HG02798 (cell line): ENCODE measurements around the gene PPP4R2.

Experiments used
- ATAC-seq: cut with Tn5 transposase; IDR thresholded peaks from one replicate; pipeline ENCODE4 v1.9.1; 2021; ENCODE audit warnings: mild to moderate bottlenecking; ENCODE audit not compliant: unreplicated experiment, poor library complexity

Gene PPP4R2, protein sequence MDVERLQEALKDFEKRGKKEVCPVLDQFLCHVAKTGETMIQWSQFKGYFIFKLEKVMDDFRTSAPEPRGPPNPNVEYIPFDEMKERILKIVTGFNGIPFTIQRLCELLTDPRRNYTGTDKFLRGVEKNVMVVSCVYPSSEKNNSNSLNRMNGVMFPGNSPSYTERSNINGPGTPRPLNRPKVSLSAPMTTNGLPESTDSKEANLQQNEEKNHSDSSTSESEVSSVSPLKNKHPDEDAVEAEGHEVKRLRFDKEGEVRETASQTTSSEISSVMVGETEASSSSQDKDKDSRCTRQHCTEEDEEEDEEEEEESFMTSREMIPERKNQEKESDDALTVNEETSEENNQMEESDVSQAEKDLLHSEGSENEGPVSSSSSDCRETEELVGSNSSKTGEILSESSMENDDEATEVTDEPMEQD

GRCh38 chr3:72996473-72997333, at the start of gene PPP4R2:
Gene PPP4R2, plus strand, starts transcription at chr3:72996811. Its CDS starts 227 bp downstream, at chr3:72997038.
- ATAC-seq: peak; percentile 95

- ATAC-seq: no peak
Observed at GRCh38 chr3:72947715-72948490, 48.7 kb upstream of the PPP4R2 start.

GRCh38 chr3:72949016-72949415, 47.6 kb upstream of the PPP4R2 start:
- no peak for ATAC-seq

DNA sequence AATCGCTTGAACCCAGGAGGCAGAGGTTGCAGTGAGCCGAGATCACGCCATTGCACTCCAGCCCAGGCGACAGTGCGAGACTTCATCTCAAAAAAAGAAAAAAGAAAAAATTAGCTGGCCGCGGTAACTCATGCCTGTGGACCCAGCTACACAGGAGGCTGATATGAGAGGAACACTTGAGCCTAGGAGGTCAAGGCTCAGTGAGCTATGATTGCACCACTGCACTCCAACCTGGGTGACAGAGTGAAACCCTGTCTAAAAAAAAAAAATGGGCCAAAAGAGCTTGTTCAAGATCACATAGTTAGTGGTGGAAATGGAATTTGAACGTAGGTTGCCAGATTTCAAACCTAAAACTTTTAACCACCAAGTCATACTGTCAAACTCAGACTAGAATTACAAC, 46.2 kb upstream of the PPP4R2 start:
- ATAC-seq: no peak

GRCh38 chr3:72950801-72951200, 45.8 kb upstream of the PPP4R2 start:
- no peak for ATAC-seq

DNA sequence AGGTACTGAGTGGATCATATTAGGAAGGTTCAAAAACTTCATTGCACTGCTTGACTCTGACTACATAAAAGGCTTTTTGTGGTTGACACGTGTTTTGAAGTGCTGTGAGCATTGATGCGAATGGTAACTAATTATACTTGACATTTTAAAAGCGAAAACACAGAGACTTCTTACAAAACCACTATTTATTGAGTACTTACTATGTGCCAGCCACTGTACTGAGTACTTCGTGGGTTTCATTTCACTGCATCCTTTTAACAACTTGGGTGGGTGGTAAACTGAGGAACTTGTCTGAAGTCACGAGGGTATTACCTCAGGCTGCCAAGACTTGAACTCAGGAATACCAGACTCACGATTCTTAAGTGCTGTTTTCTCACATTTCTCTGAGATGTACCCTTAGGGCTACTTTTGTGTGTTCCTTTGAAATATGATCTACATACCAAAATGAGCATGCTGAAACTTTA, 45.3 kb upstream of the PPP4R2 start:
- peak; percentile 62 for ATAC-seq

GRCh38 chr3:72953325-72953956, 43.2 kb upstream of the PPP4R2 start:
- ATAC-seq: no peak

GRCh38 chr3:72957297-72957696, 39.3 kb upstream of the PPP4R2 start:
- ATAC-seq: no peak

- no peak for ATAC-seq
Observed at GRCh38 chr3:72959336-72959735, 37.3 kb upstream of the PPP4R2 start.

DNA sequence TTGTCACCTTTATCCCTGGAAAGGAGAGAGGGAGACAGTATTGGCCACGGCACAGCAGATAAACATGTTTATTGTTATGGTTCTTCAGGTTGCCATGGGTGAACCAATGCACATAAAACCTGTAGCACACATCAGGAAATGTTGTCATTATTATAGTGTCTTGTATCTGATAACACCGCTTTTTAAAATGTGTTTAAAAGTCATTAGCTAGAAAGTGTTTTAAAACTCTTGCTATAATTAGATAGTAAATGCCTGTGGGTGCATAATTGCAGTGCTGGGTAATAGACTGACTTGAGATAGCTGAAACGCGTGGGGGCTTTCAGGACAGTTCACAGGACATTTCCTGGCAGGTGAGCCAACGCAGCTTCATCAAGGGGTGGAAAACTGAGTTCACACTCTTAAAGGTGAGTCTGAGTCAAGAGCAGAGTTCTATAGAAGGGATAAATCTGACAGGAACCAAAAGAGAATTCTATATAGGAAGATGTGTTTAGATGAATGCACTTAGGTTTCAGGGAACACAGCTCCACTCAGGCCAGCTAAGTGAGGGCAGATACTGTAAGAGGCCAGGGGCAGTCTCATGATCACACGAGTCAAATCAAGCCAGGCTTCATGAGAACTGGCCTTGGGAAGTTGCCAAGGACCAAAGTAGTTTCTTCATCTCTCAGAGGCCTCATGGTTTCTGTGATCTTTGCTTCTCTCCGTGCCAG, 35.6 kb upstream of the PPP4R2 start:
- ATAC-seq: no peak

DNA sequence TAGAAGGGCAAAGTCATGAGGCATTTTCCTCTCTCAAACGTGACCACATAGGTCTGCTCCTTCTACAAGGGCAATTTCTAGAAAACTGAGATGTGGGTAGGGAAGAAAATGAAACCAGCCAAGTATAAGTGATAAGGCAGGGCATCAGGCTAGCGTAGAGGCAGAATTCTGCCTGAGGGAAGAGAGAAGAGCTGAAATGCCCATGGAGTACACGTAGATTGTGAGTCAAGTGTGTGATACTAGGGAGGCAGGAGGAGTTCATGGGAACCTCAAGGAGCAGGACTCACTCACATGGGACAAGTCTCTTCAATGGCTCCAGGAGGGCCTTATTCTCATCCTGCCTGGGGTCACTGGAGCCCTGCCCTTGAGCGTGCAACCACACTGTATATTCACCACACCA, 34.9 kb upstream of the PPP4R2 start:
- no peak for ATAC-seq

DNA sequence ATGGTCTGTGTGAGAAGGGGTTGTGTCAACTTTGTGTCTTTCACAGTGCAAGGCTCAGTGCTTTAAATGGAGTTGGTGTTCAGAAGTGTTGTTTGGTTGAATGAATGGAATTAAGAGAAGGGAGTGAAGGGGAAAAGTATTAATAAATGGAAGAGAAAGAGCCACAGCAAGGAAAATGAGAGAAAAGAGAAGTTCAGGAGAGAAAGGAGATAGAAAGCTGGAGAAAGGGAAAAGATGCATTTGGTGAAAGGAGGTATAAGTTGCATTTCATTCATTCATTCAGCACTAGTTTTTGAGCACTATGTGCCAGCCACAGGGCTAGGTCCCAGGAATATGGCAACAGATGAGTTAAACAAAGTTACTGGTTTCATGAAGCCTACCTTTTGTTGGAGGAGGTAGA, 34.3 kb upstream of the PPP4R2 start:
- ATAC-seq: no peak

DNA sequence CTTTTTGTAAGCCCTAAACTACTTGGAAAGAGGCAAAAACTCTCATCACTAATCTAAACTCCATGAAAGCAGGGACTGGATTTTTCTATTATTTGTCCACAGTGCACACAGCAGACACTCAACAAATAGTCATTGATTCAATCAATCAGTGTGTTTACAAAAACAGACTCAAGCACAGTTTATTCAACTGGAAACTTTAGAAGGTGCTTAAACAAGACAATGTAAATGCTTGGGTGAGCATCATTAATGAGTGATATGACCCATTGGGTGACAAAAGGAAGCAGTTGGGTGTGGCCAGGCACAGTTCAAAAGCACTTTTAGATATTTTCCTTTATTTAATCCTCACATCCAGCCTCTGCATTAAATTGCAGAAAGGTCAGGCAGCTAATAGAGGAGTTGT, 32.0 kb upstream of the PPP4R2 start:
- no peak for ATAC-seq

- no peak for ATAC-seq
Observed at GRCh38 chr3:72968266-72968664, 28.3 kb upstream of the PPP4R2 start.

GRCh38 chr3:72969766-72970165, 26.8 kb upstream of the PPP4R2 start:
- ATAC-seq: no peak

GRCh38 chr3:72970942-72971341, 25.7 kb upstream of the PPP4R2 start:
- ATAC-seq: no peak

- ATAC-seq: no peak
Observed at GRCh38 chr3:72972706-72973030, 23.9 kb upstream of the PPP4R2 start.

GRCh38 chr3:72973031-72973723, 23.4 kb upstream of the PPP4R2 start:
- ATAC-seq: peak; percentile 42

GRCh38 chr3:72973786-72974185, 22.8 kb upstream of the PPP4R2 start:
- no peak for ATAC-seq
